SK-N-SH treated with all-trans-retinoic acid at 6 μM for 48 hours (cell line): Measurements from ENCODE around the gene ABLIM1.

Experiments
- ESRRG ChIP-seq: fragments of 250-450 bp; sonication (Bioruptor Pico); IDR thresholded peaks from 2 replicates; pipeline ENCODE4 v1.6.1; 2021; ENCODE audit warnings: mild to moderate bottlenecking
- ISL1 ChIP-seq: fragments of 250-450 bp; sonication (Bioruptor Pico); IDR thresholded peaks from 2 replicates; pipeline ENCODE4 v2.1.2; 2022; ENCODE audit warnings: mild to moderate bottlenecking, moderate library complexity
- OSR1 ChIP-seq: fragments of 250-450 bp; sonication (Bioruptor Pico); IDR thresholded peaks from 2 replicates; pipeline ENCODE4 v1.8.0; 2022; ENCODE audit warnings: moderate library complexity, mild to moderate bottlenecking, inconsistent platforms
- RARB ChIP-seq: fragments of 250-450 bp; sonication (Bioruptor Pico); IDR thresholded peaks from 2 replicates; pipeline ENCODE4 v1.8.0; 2021; ENCODE audit warnings: mild to moderate bottlenecking, moderate library complexity
- SNAI2 ChIP-seq: fragments of 250-450 bp; sonication (Bioruptor Pico); IDR thresholded peaks from 2 replicates; pipeline ENCODE4 v1.5.0; 2020; ENCODE audit warnings: mild to moderate bottlenecking, moderate library complexity
- TSHZ2 ChIP-seq: fragments of 250-450 bp; sonication (Bioruptor Pico); IDR thresholded peaks from 2 replicates; pipeline ENCODE4 v1.5.0; 2020; ENCODE audit warnings: mild to moderate bottlenecking, moderate library complexity
- ZNF70 ChIP-seq: fragments of 450-650 bp; formaldehyde crosslinking; IDR thresholded peaks from 2 replicates; pipeline ENCODE4 v1.5.0; 2020; ENCODE audit warnings: mild to moderate bottlenecking, moderate library complexity
- ZNF8 ChIP-seq: fragments of 450-650 bp; formaldehyde crosslinking; IDR thresholded peaks from 2 replicates; pipeline ENCODE4 v1.5.0; 2020; ENCODE audit warnings: mild to moderate bottlenecking, moderate library complexity
- TF ChIP-seq, protein P1 (sequence below): fragments of 250-450 bp; sonication (Bioruptor Pico); IDR thresholded peaks from 2 replicates; pipeline ENCODE4 v1.8.0; 2020; ENCODE audit warnings: mild to moderate bottlenecking, moderate library complexity, borderline replicate concordance

DNA sequence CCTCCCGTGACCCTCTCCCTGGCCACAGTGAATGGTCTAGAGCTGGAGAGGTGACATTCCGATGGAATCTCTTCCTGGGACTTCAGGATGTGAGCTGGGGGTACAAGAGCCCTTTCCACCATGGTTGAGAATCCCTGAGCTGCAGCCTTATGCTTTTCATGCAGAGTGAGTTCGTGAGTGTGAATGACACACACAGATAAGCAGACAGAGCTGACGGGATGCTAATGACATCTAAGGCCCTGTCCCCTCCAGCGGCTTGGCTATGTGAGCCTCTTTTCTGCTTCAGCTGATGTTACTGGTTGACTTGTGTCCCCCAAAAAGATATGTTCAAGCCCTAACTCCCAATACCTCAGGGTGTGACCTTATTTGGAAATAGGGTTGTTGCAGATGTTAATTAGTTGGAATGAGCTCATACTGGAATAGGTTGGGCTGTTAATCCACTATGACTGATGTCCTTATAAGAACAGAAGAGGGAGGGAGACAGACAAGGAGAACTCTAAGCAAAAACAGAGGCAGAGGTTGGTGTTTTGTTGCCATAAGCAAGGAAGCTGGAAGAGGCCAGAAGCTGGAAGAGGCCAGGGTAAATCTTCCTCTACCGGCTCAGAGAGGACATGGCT is 142.7 kb downstream of the ABLIM1 start:
- TF ChIP-seq ESRRG (no peak), ZNF8 (CRISPR knock-in tag) (no peak), TSHZ2 (CRISPR knock-in tag) (no peak), RARB (CRISPR knock-in tag) (no peak), SNAI2 (CRISPR knock-in tag) (no peak), ISL1 (CRISPR knock-in tag) (no peak), OSR1 (no peak), ZNF70 (CRISPR knock-in tag) (no peak)
- TF ChIP-seq, protein P1, sequence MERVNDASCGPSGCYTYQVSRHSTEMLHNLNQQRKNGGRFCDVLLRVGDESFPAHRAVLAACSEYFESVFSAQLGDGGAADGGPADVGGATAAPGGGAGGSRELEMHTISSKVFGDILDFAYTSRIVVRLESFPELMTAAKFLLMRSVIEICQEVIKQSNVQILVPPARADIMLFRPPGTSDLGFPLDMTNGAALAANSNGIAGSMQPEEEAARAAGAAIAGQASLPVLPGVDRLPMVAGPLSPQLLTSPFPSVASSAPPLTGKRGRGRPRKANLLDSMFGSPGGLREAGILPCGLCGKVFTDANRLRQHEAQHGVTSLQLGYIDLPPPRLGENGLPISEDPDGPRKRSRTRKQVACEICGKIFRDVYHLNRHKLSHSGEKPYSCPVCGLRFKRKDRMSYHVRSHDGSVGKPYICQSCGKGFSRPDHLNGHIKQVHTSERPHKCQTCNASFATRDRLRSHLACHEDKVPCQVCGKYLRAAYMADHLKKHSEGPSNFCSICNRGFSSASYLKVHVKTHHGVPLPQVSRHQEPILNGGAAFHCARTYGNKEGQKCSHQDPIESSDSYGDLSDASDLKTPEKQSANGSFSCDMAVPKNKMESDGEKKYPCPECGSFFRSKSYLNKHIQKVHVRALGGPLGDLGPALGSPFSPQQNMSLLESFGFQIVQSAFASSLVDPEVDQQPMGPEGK: no peak
